ENCODE measurements around the gene ISOC1. TPM values are rescaled to one million over a fixed set of nuclear protein-coding genes. Genes with fewer than 3 reads are reported as not detected.

The ISOC1 gene
- total and polyA plus RNA-seq, 2 experiments from 2014 or later: 33.7 to 34.2 TPM

DNA sequence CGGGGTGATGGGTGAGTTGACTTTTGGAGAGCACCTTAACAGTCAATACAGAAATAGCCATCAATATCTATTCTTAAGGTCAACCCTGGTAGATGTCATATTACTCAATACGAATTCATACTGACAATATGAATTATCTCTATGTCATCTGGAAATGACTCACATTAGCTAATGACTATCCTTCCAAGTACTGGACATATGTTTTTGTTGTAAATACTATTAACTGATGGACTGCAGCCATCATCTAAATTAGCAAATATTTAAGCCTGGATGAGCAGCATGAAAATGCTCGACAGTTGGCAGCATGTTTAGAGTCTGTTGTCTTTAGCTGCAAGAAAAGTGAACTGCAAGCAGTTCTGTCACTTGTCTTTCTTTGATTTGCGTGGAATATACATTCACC is 19.6 kb upstream of the ISOC1 start:
- Histone ChIP-seq H3K27me3 (ENCODE audit: insufficient read depth) (no peaks in the 10 kb centered on the region), H3K9me2 (ENCODE audit: insufficient read depth) (no peaks in the 10 kb centered on the region), H3F3A (replicated peaks; ENCODE audit: low read depth) (no peaks in the 10 kb centered on the region), H3K4me3 (no peak overlapping the region), H3K4me1 (ENCODE audit: insufficient read depth) (no peaks in the 10 kb centered on the region), H2AFZ (no peak overlapping the region), H4K20me1 (replicated peaks; ENCODE audit: insufficient read depth) (no peaks in the 10 kb centered on the region), H3K79me2 (replicated peaks; ENCODE audit: insufficient read depth) (no peaks in the 10 kb centered on the region), H3K27ac (ENCODE audit: low read depth) (no peak overlapping the region), H3K4me2 (no peak overlapping the region), H3K36me3 (ENCODE audit: insufficient read depth) (no peaks in the 10 kb centered on the region)
- no peaks in the 10 kb centered on the region for H3K9me3 Mint-ChIP-seq
- no peak overlapping the region for H3K4me3 Mint-ChIP-seq
- H3K4me1 Mint-ChIP-seq: no peaks in the 10 kb centered on the region
- peaks cover 2% of the 10 kb centered on the region for H3K27me3 Mint-ChIP-seq (ENCODE audit: insufficient read depth, low read depth, poor library complexity)
- H3K36me3 Mint-ChIP-seq (ENCODE audit: low read depth): no peaks in the 10 kb centered on the region
- H3K27ac Mint-ChIP-seq: no peak overlapping the region
- ATAC-seq: no peak
- TF ChIP-seq EZH2phosphoT487 (IDR thresholded peaks at IDR 0.05; ENCODE audit: unreplicated experiment): no peak
- no peak for TF ChIP-seq ZNF114 (CRISPR knock-in tag; IDR thresholded peaks at IDR 0.05)
- TF ChIP-seq POLR2AphosphoS5 (IDR thresholded peaks at IDR 0.05; ENCODE audit: low read depth): no peak
- TF ChIP-seq ZNF331 (CRISPR knock-in tag; IDR thresholded peaks at IDR 0.05; ENCODE audit: low read depth): no peak
- TF ChIP-seq JUNB (IDR thresholded peaks at IDR 0.05; ENCODE audit: unreplicated experiment): no peak
- TF ChIP-seq, protein P1, sequence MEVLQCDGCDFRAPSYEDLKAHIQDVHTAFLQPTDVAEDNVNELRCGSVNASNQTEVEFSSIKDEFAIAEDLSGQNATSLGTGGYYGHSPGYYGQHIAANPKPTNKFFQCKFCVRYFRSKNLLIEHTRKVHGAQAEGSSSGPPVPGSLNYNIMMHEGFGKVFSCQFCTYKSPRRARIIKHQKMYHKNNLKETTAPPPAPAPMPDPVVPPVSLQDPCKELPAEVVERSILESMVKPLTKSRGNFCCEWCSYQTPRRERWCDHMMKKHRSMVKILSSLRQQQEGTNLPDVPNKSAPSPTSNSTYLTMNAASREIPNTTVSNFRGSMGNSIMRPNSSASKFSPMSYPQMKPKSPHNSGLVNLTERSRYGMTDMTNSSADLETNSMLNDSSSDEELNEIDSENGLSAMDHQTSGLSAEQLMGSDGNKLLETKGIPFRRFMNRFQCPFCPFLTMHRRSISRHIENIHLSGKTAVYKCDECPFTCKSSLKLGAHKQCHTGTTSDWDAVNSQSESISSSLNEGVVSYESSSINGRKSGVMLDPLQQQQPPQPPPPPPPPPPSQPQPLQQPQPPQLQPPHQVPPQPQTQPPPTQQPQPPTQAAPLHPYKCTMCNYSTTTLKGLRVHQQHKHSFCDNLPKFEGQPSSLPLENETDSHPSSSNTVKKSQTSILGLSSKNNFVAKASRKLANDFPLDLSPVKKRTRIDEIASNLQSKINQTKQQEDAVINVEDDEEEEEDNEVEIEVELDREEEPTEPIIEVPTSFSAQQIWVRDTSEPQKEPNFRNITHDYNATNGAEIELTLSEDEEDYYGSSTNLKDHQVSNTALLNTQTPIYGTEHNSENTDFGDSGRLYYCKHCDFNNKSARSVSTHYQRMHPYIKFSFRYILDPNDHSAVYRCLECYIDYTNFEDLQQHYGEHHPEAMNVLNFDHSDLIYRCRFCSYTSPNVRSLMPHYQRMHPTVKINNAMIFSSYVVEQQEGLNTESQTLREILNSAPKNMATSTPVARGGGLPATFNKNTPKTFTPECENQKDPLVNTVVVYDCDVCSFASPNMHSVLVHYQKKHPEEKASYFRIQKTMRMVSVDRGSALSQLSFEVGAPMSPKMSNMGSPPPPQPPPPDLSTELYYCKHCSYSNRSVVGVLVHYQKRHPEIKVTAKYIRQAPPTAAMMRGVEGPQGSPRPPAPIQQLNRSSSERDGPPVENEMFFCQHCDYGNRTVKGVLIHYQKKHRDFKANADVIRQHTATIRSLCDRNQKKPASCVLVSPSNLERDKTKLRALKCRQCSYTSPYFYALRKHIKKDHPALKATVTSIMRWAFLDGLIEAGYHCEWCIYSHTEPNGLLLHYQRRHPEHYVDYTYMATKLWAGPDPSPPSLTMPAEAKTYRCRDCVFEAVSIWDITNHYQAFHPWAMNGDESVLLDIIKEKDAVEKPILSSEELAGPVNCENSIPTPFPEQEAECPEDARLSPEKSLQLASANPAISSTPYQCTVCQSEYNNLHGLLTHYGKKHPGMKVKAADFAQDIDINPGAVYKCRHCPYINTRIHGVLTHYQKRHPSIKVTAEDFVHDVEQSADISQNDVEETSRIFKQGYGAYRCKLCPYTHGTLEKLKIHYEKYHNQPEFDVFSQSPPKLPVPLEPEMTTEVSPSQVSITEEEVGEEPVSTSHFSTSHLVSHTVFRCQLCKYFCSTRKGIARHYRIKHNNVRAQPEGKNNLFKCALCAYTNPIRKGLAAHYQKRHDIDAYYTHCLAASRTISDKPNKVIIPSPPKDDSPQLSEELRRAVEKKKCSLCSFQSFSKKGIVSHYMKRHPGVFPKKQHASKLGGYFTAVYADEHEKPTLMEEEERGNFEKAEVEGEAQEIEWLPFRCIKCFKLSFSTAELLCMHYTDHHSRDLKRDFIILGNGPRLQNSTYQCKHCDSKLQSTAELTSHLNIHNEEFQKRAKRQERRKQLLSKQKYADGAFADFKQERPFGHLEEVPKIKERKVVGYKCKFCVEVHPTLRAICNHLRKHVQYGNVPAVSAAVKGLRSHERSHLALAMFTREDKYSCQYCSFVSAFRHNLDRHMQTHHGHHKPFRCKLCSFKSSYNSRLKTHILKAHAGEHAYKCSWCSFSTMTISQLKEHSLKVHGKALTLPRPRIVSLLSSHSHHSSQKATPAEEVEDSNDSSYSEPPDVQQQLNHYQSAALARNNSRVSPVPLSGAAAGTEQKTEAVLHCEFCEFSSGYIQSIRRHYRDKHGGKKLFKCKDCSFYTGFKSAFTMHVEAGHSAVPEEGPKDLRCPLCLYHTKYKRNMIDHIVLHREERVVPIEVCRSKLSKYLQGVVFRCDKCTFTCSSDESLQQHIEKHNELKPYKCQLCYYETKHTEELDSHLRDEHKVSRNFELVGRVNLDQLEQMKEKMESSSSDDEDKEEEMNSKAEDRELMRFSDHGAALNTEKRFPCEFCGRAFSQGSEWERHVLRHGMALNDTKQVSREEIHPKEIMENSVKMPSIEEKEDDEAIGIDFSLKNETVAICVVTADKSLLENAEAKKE (CRISPR knock-in tag; IDR thresholded peaks at IDR 0.05): no peak
- TF ChIP-seq NANOG (IDR thresholded peaks at IDR 0.05; ENCODE audit: borderline replicate concordance): no peak
- TF ChIP-seq, protein P2, sequence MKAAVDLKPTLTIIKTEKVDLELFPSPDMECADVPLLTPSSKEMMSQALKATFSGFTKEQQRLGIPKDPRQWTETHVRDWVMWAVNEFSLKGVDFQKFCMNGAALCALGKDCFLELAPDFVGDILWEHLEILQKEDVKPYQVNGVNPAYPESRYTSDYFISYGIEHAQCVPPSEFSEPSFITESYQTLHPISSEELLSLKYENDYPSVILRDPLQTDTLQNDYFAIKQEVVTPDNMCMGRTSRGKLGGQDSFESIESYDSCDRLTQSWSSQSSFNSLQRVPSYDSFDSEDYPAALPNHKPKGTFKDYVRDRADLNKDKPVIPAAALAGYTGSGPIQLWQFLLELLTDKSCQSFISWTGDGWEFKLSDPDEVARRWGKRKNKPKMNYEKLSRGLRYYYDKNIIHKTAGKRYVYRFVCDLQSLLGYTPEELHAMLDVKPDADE (IDR thresholded peaks at IDR 0.05): no peak
- TF ChIP-seq CREB1 (CRISPR knock-in tag; IDR thresholded peaks at IDR 0.05; ENCODE audit: low read depth): no peak
- TF ChIP-seq, protein P3, sequence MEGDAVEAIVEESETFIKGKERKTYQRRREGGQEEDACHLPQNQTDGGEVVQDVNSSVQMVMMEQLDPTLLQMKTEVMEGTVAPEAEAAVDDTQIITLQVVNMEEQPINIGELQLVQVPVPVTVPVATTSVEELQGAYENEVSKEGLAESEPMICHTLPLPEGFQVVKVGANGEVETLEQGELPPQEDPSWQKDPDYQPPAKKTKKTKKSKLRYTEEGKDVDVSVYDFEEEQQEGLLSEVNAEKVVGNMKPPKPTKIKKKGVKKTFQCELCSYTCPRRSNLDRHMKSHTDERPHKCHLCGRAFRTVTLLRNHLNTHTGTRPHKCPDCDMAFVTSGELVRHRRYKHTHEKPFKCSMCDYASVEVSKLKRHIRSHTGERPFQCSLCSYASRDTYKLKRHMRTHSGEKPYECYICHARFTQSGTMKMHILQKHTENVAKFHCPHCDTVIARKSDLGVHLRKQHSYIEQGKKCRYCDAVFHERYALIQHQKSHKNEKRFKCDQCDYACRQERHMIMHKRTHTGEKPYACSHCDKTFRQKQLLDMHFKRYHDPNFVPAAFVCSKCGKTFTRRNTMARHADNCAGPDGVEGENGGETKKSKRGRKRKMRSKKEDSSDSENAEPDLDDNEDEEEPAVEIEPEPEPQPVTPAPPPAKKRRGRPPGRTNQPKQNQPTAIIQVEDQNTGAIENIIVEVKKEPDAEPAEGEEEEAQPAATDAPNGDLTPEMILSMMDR (conservative IDR thresholded peaks at IDR 0.05; ENCODE audit: low read depth in 2 of 2): no peak
- TF ChIP-seq, protein P4, sequence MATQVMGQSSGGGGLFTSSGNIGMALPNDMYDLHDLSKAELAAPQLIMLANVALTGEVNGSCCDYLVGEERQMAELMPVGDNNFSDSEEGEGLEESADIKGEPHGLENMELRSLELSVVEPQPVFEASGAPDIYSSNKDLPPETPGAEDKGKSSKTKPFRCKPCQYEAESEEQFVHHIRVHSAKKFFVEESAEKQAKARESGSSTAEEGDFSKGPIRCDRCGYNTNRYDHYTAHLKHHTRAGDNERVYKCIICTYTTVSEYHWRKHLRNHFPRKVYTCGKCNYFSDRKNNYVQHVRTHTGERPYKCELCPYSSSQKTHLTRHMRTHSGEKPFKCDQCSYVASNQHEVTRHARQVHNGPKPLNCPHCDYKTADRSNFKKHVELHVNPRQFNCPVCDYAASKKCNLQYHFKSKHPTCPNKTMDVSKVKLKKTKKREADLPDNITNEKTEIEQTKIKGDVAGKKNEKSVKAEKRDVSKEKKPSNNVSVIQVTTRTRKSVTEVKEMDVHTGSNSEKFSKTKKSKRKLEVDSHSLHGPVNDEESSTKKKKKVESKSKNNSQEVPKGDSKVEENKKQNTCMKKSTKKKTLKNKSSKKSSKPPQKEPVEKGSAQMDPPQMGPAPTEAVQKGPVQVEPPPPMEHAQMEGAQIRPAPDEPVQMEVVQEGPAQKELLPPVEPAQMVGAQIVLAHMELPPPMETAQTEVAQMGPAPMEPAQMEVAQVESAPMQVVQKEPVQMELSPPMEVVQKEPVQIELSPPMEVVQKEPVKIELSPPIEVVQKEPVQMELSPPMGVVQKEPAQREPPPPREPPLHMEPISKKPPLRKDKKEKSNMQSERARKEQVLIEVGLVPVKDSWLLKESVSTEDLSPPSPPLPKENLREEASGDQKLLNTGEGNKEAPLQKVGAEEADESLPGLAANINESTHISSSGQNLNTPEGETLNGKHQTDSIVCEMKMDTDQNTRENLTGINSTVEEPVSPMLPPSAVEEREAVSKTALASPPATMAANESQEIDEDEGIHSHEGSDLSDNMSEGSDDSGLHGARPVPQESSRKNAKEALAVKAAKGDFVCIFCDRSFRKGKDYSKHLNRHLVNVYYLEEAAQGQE (IDR thresholded peaks at IDR 0.05; ENCODE audit: unreplicated experiment): no peak
- TF ChIP-seq STAT1 (IDR thresholded peaks at IDR 0.05; ENCODE audit: unreplicated experiment): no peak
- no peak for TF ChIP-seq EZH2 (IDR thresholded peaks at IDR 0.05; ENCODE audit: low read depth, unreplicated experiment)
- DNase-seq (ENCODE audit: low spot score): no peak

Measured in GM23338 (cell line).